ENCODE results near the gene TMEM145.

TMEM145 gene

DNA sequence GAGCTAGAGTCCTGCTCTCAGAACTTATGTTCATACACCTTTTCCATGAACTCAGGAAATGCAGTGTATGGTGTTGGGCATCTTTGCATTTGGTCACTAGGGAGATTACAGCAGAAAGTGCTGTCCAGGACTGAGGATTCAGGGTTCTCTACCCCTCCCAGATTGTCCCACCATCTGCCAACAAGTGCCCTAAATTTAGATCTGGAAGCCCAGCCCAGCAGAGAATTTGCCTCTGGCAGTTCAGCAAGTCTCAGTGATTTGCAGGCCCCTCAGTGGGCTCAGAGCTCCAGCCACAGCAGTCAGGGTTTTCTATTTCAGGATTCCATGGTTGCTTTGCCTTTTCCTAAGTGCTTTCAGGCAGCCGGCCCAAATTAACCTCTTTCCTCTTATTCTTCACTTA, 53.6 kb downstream of the TMEM145 start:
- DNase-seq, result no peak

DNA sequence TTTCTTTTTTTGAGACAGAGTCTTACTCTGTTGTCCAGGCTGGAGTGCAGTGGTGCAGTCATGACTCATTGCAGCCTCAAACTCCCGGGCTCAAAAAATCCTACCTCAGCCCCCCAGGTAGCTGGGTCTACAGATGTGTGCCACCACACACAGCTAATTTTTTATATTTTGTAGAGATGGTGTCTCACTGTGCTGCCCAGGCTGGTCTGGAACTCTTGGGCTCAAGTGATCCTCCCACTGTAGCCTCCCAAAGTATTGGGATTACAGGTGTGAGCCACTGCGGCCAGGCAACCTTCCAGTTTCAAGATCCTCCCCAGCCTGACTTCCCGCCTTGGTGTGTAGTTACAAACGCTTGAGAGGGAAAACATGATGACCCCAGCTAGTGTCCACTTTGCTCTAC, 54.8 kb downstream of the TMEM145 start:
- no peak for DNase-seq

DNA sequence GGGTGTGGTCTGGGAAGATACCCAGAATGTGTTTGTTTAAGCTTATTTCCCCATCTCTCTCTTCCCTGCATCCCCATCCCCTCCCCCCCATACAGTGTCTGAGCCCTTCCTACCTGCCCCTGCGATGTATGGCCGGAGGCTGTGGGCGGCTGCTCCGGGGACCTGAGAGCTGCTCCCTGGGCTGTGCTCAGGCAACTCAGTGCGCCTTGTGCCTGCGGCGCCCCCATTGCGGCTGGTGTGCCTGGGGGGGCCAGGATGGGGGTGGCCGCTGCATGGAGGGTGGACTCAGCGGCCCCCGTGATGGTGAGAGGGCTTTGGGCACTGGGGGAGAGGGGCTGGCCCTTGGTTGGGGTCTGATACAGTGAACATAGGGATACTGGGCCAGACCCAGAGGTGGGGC, 55.3 kb downstream of the TMEM145 start:
- no peak for DNase-seq

DNA sequence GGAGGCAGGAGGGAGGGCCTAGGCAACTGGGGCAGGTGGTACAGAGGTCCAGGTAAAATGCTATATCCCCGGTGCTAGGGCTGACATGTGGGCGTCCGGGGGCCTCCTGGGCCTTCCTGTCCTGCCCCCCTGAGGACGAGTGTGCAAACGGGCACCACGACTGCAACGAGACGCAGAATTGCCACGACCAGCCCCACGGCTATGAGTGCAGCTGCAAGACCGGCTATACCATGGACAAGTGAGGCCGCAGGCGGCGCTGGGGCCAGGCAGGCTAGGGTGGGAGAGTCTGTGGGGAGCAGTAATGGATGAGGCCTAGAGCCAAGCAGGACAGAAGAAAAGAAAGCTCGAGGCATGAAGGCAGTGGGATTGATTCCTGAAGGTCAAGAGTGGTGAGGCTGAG, 55.7 kb downstream of the TMEM145 start:
- no peak for DNase-seq

DNA sequence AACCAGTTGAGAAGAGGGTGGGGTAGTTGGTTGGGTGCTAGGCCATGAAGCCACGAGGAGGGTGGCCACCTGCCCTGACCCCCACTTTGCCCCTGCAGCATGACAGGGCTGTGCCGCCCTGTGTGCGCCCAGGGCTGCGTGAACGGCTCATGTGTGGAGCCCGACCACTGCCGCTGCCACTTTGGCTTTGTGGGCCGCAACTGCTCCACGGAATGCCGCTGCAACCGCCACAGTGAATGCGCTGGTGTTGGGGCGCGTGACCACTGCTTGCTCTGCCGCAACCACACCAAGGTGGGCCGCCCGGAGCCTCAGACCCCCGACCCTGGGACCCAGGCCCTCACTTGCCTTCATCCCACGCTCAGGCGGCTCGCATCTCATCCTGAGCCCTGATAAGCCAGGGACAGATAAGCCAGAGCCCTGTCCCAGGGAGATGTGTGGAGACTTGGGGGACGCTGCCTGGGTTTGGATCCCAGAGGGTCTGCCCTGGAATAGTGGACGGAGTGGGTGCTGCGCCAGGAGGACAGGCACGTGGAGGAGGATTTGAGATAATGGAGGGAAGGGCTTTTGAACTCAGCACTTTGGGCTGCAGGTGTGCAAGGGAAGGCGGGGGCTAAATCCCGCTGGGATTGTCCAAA, 56.4 kb downstream of the TMEM145 start:
- DNase-seq, result no peak

DNA sequence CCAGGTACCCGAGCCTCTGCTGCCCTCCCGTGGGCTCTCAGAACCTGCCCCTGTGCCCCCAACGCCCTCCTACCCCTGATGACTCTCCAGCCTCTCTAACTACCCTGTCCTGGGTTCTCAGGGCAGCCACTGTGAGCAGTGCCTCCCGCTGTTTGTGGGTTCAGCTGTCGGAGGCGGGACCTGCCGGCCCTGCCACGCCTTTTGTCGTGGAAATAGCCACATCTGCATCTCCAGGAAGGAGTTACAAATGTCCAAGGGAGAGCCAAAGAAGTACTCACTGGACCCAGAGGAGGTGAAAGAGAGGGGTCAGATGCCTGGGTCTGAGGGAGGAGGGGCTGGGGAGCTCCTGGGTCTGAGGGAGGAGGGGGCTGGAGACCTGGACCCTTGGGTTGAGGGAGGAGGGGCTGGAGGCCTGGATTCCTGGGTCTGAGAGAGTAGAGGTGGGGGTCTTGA, 57.0 kb downstream of the TMEM145 start:
- DNase-seq, result no peak

DNA sequence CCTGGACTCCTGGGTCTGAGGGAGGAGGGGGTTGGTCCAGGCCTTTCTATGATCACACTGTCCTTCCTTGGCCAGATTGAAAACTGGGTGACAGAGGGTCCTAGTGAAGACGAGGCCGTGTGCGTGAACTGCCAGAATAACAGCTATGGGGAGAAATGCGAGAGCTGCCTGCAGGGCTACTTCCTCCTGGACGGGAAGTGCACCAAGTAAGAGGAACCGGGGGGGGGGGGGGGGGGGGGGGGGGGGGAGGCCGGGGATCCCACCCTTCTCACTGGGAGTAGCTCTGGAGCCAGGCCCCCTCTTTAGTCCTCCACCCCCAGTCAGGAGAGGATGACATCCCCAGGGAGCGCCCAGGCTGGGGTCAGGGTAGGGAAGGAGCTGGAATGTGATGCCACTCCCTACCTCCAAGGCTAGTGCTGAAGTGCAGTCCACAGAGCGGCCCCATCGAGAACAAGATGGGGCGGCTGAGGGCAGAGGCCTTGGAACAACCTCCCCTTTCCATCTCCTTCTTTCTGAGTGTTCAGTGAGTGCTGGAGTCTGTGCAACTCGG, 57.6 kb downstream of the TMEM145 start:
- no peak for DNase-seq
